ENCODE results near the gene FBXL4.

GRCh38 chr6:98985391-98985790, 37.6 kb upstream of the FBXL4 start:
- TF ChIP-seq CTCF (IDR thresholded peaks at IDR 0.05 in 2 of 3, conservative IDR thresholded peaks at IDR 0.05 in 1 of 3; ENCODE audit: control insufficient read depth in 2 of 3, extremely low read depth in 1 of 3, insufficient read depth in 1 of 3, low read depth in 3 of 3, low read length in 3 of 3) (no peak), TCF12 (IDR thresholded peaks at IDR 0.05; ENCODE audit: low read depth, low read length) (no peak), CEBPB (IDR thresholded peaks at IDR 0.05; ENCODE audit: borderline replicate concordance in 1 of 2, low read depth in 2 of 2, low read length in 2 of 2) (no peak), KDM1A (IDR thresholded peaks at IDR 0.05; ENCODE audit: borderline replicate concordance) (no peak), CHD2 (IDR thresholded peaks at IDR 0.05; ENCODE audit: borderline replicate concordance, low read depth, low read length) (no peak), IKZF2 (IDR thresholded peaks at IDR 0.05) (no peak), POLR2A (IDR thresholded peaks at IDR 0.05; ENCODE audit: low read depth, low read length) (no peak), NR2C2 (IDR thresholded peaks at IDR 0.05; ENCODE audit: borderline replicate concordance, control insufficient read depth, insufficient read length, low read depth) (no peak), PRDM15 (CRISPR knock-in tag; IDR thresholded peaks at IDR 0.05) (no peak), RAD51 (IDR thresholded peaks at IDR 0.05) (no peak), GABPA (IDR thresholded peaks at IDR 0.05; ENCODE audit: low read depth) (no peak), FOXM1 (IDR thresholded peaks at IDR 0.05; ENCODE audit: low read depth, low read length) (no peak)
